Measurements from ENCODE around the gene RRAS2. TPM values are rescaled to one million over a fixed set of nuclear protein-coding genes. Genes with fewer than 3 reads are reported as not detected.

RRAS2 gene
- total RNA-seq, 2 experiments from 2014 or later: 87.9 to 92.0 TPM

DNA sequence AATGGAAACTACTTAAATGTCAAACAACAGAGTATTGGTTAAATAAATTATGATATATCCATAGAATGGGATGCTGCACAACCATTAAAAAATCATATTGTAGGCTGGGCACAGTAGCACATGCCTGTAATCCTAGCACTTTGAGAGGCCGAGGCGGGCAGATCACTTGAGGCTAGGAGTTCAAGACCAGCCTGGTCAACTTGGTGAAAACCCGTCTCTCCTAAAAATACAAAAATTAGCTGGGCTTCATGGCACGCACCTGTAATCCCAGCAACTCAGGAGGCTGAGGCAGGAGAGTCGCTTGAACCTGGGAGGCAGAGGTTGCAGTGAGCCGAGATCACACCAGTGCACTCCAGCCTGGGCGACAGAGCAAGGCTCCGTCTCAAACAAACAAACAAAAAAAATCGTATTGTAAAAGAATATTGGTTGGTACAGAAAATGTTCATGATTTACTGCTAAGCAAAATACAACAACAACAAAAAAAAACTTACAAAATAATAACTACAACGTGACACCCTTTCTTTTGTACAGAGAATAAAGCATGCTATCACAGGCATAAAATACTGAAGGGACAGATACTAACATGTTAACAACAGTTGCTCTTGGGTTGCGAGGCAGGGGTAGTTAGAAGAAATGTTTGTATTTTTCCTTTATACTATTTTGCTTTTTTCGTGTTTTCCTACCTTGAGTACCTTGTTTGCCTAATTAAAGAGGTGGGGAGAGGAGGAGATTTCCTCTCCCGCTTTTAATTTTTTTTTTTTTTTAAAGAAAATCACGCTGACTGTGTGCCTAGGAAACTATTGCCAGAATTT, 21.3 kb upstream of the RRAS2 start:
- peak overlapping the region; percentile 72 for H3K4me3 Mint-ChIP-seq
- intact Hi-C loops (cut with micrococcal nuclease): no loop called here
- CTCF ChIA-PET: interaction anchor here (1.0 to 2.6 kb wide), 8 partner anchors 33 to 527 kb away, joined by 4 to 13 read pairs (median 4); no protein-coding TSS in a partner anchor
- DNase-seq (no peak), ATAC-seq (no peak)
- POLR2A ChIA-PET: interaction anchor here (1.3 kb wide), 1 partner anchor 9 kb away, joined by 4 read pairs; no protein-coding TSS in a partner anchor
- H3K4me1 Mint-ChIP-seq (ENCODE audit: low read depth): peaks cover 20% of the 10 kb centered on the region
- TF ChIP-seq, protein P1, sequence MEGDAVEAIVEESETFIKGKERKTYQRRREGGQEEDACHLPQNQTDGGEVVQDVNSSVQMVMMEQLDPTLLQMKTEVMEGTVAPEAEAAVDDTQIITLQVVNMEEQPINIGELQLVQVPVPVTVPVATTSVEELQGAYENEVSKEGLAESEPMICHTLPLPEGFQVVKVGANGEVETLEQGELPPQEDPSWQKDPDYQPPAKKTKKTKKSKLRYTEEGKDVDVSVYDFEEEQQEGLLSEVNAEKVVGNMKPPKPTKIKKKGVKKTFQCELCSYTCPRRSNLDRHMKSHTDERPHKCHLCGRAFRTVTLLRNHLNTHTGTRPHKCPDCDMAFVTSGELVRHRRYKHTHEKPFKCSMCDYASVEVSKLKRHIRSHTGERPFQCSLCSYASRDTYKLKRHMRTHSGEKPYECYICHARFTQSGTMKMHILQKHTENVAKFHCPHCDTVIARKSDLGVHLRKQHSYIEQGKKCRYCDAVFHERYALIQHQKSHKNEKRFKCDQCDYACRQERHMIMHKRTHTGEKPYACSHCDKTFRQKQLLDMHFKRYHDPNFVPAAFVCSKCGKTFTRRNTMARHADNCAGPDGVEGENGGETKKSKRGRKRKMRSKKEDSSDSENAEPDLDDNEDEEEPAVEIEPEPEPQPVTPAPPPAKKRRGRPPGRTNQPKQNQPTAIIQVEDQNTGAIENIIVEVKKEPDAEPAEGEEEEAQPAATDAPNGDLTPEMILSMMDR (IDR thresholded peaks at IDR 0.05): no peak
- H3K27ac Mint-ChIP-seq: no peak overlapping the region
- no peaks in the 10 kb centered on the region for H3K36me3 Mint-ChIP-seq (ENCODE audit: low read depth)
- H3K27me3 Mint-ChIP-seq: peaks cover 16% of the 10 kb centered on the region
- H3K9me3 Mint-ChIP-seq: no peaks in the 10 kb centered on the region

- CTCF ChIA-PET: interaction anchor here (0.6 to 2.6 kb wide), 7 partner anchors 9 to 77 kb away, joined by 3 to 13 read pairs (median 5); no protein-coding TSS in a partner anchor
- POLR2A ChIA-PET: interaction anchor here (1.0 kb wide), 1 partner anchor 1188 kb away, joined by 4 read pairs; no protein-coding TSS in a partner anchor
- intact Hi-C loops (cut with micrococcal nuclease): loop anchor here (10.0 kb wide), 1 partner anchor 77 kb away; no protein-coding TSS in a partner anchor
Observed at GRCh38 chr11:14378171-14378570, 19.2 kb upstream of the RRAS2 start.

DNA sequence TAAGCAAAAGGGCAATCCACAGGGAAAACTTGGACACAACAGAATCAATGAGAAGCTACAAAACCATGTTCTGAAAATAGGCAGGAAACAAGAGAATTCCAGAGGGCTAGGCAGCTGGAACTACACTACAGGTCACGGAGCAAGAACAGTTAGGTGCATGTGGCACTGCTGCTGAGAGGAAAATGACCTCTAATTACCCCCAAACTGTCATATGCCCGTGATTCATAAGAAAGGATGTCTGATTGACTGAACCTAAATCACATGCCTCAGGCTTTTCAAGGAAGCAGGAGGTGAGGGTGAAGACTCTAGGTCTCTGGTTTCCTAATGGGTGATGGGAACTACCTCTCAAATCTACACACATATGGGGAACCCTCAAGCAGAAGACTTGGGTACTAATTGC, 17.9 kb upstream of the RRAS2 start:
- TF ChIP-seq, protein P1 (IDR thresholded peaks at IDR 0.05): no peak

More at GRCh38 chr11:14378171-14378570, 19.2 kb upstream of the RRAS2 start:
- no peak overlapping the region for H3K27ac Mint-ChIP-seq
- peaks cover 16% of the 10 kb centered on the region for H3K27me3 Mint-ChIP-seq
- peaks cover 40% of the 10 kb centered on the region for H3K4me1 Mint-ChIP-seq (ENCODE audit: low read depth)
- ATAC-seq (peak; percentile 40), DNase-seq (peak; percentile 31)
- no peak overlapping the region for H3K4me3 Mint-ChIP-seq
- no peaks in the 10 kb centered on the region for H3K9me3 Mint-ChIP-seq
- H3K36me3 Mint-ChIP-seq (ENCODE audit: low read depth): no peaks in the 10 kb centered on the region
- TF ChIP-seq, protein P1 (IDR thresholded peaks at IDR 0.05): no peak

GRCh38 chr11:14374922-14375830, 16.2 kb upstream of the RRAS2 start:
- H3K4me1 Mint-ChIP-seq (ENCODE audit: low read depth): peaks cover 53% of the 10 kb centered on the region
- ChIA-PET CTCF (interaction anchor here (0.9 to 2.6 kb wide), 10 partner anchors 9 to 80 kb away, joined by 3 to 13 read pairs (median 5); no protein-coding TSS in a partner anchor), POLR2A (interaction anchor here (1.2 to 1.4 kb wide), 3 partner anchors 13 to 38 kb away, joined by 3 to 4 read pairs (median 3); no protein-coding TSS in a partner anchor)
- ATAC-seq: peak; percentile 52
- peaks cover 8% of the 10 kb centered on the region for H3K27me3 Mint-ChIP-seq
- H3K27ac Mint-ChIP-seq: peak overlapping the region; percentile 91
- peak overlapping the region; percentile 34 for H3K4me3 Mint-ChIP-seq
- peak; percentile 24 for DNase-seq
- intact Hi-C loops (cut with micrococcal nuclease): loop anchor here (10.0 kb wide), 1 partner anchor 80 kb away; no protein-coding TSS in a partner anchor
- no peaks in the 10 kb centered on the region for H3K9me3 Mint-ChIP-seq
- no peaks in the 10 kb centered on the region for H3K36me3 Mint-ChIP-seq (ENCODE audit: low read depth)
- TF ChIP-seq, protein P1 (IDR thresholded peaks at IDR 0.05): peak; percentile 38

More for the DNA sequence above, 17.9 kb upstream of the RRAS2 start:
- POLR2A ChIA-PET: no interaction called here
- ATAC-seq (no peak), DNase-seq (no peak)
- no peaks in the 10 kb centered on the region for H3K9me3 Mint-ChIP-seq
- intact Hi-C loops (cut with micrococcal nuclease): loop anchor here (10.0 kb wide), 1 partner anchor 78 kb away; no protein-coding TSS in a partner anchor
- H3K27me3 Mint-ChIP-seq: peaks cover 13% of the 10 kb centered on the region
- no peaks in the 10 kb centered on the region for H3K36me3 Mint-ChIP-seq (ENCODE audit: low read depth)
- CTCF ChIA-PET: interaction anchor here (0.6 to 1.5 kb wide), 4 partner anchors 11 to 68 kb away, joined by 3 to 5 read pairs (median 3); no protein-coding TSS in a partner anchor
- no peak overlapping the region for H3K4me3 Mint-ChIP-seq
- no peak overlapping the region for H3K27ac Mint-ChIP-seq
- H3K4me1 Mint-ChIP-seq (ENCODE audit: low read depth): peaks cover 43% of the 10 kb centered on the region
